ENCODE results near the gene PXDN. TPM values are rescaled to one million over a fixed set of nuclear protein-coding genes. Genes with fewer than 3 reads are reported as not detected.

Gene PXDN
- total and polyA plus RNA-seq, 2 donors (not counting 1 experiment from before 2014, with no cell fraction given): 0.21 to 1.4 TPM

DNA sequence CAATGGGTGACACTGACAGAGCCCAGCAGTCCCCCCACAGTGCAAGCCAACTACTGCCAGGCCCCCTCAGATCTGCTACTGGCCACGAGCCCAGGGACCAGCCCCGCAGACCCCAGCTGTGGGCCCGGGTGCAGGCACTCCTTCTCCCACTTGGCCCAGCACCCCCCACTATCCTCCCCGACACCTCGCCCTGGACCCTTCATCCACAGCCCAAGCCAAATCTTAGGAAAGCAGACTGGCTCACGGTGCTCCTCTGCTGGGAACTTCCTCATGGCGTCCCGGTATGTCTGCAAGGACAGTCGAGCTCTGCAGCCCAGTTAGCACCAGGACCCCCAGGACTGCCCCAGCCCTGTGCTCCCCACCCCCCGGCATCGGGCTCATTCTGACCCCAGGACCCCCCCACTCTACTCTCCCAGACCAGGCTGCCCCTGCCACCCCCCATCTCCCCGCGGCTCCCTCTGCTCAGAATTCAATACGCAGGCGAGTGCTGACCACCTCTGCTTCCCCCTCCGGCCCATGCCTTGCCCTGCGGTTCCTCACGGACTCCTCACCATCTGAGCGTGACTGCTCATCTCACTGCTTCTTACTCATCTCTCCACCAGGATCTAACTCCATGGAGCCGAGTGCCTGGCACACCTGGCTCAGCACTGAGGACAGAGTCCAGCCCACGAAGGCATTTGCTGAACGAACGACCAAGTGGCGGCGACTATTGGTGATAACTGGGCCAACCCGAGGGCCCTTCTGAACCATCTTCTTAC lies 85.7 kb downstream of the PXDN start:
- peaks cover 3% of the 10 kb centered on the region for H3K27me3 Mint-ChIP-seq
- H3K4me3 Mint-ChIP-seq: no peak overlapping the region
- Histone ChIP-seq H3K27me3 (replicated peaks in 1 of 4; ENCODE audit: control extremely low read depth in 1 of 4, control insufficient read depth in 3 of 4, insufficient read depth in 4 of 4, low read length in 3 of 4) (no peaks in the 10 kb centered on the region), H3K27ac (ENCODE audit: low read length in 2 of 2) (no peak overlapping the region), H3K36me3 (replicated peaks in 1 of 2; ENCODE audit: control extremely low read depth in 1 of 2, control insufficient read depth in 1 of 2, extremely low read depth in 1 of 2, insufficient read depth in 2 of 2, low read length in 1 of 2) (no peaks in the 10 kb centered on the region), H3K4me3 (ENCODE audit: control extremely low read depth in 1 of 5, extremely low read depth in 1 of 5, insufficient read depth in 1 of 5, low read depth in 2 of 5, low read length in 4 of 5) (no peak overlapping the region), H2AFZ (ENCODE audit: insufficient read depth, low read depth, low read length, poor library complexity, severe bottlenecking) (no peak overlapping the region), H3K9ac (ENCODE audit: low read length) (no peak overlapping the region), H4K20me1 (ENCODE audit: control insufficient read depth, insufficient read depth, low read length, poor library complexity, severe bottlenecking) (no peaks in the 10 kb centered on the region), H3K9me3 (ENCODE audit: control extremely low read depth in 1 of 3, control insufficient read depth in 2 of 3, insufficient read depth in 1 of 3, low read length in 2 of 3) (no peaks in the 10 kb centered on the region), H3K4me1 (ENCODE audit: control insufficient read depth in 2 of 2, insufficient read depth in 2 of 2, low read length in 2 of 2) (no peaks in the 10 kb centered on the region), H3K4me2 (replicated peaks; ENCODE audit: low read depth, low read length, poor library complexity, severe bottlenecking) (no peak overlapping the region), H3K79me2 (ENCODE audit: control insufficient read depth, insufficient read depth, low read length) (no peaks in the 10 kb centered on the region)
- intact Hi-C loops (cut with micrococcal nuclease): no loop called here
- no peak for TF ChIP-seq EZH2 (IDR thresholded peaks at IDR 0.05; ENCODE audit: borderline replicate concordance, insufficient read depth, low read depth, low read length, poor library complexity, severe bottlenecking)
- TF ChIP-seq, protein P1, sequence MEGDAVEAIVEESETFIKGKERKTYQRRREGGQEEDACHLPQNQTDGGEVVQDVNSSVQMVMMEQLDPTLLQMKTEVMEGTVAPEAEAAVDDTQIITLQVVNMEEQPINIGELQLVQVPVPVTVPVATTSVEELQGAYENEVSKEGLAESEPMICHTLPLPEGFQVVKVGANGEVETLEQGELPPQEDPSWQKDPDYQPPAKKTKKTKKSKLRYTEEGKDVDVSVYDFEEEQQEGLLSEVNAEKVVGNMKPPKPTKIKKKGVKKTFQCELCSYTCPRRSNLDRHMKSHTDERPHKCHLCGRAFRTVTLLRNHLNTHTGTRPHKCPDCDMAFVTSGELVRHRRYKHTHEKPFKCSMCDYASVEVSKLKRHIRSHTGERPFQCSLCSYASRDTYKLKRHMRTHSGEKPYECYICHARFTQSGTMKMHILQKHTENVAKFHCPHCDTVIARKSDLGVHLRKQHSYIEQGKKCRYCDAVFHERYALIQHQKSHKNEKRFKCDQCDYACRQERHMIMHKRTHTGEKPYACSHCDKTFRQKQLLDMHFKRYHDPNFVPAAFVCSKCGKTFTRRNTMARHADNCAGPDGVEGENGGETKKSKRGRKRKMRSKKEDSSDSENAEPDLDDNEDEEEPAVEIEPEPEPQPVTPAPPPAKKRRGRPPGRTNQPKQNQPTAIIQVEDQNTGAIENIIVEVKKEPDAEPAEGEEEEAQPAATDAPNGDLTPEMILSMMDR (IDR thresholded peaks at IDR 0.05): no peak
- H3K27ac Mint-ChIP-seq: no peak overlapping the region
- POLR2A ChIA-PET: no interaction called here
- H3K4me1 Mint-ChIP-seq: no peaks in the 10 kb centered on the region
- CTCF ChIA-PET: no interaction called here
- DNase-seq (no peak), ATAC-seq (ENCODE audit: low read depth) (no peak)
- WGBS (ENCODE audit: insufficient coverage): 97% methylated on average over 23 of the region's 26 CpGs
- H3K9me3 Mint-ChIP-seq (ENCODE audit: insufficient read depth): no peaks in the 10 kb centered on the region

DNA sequence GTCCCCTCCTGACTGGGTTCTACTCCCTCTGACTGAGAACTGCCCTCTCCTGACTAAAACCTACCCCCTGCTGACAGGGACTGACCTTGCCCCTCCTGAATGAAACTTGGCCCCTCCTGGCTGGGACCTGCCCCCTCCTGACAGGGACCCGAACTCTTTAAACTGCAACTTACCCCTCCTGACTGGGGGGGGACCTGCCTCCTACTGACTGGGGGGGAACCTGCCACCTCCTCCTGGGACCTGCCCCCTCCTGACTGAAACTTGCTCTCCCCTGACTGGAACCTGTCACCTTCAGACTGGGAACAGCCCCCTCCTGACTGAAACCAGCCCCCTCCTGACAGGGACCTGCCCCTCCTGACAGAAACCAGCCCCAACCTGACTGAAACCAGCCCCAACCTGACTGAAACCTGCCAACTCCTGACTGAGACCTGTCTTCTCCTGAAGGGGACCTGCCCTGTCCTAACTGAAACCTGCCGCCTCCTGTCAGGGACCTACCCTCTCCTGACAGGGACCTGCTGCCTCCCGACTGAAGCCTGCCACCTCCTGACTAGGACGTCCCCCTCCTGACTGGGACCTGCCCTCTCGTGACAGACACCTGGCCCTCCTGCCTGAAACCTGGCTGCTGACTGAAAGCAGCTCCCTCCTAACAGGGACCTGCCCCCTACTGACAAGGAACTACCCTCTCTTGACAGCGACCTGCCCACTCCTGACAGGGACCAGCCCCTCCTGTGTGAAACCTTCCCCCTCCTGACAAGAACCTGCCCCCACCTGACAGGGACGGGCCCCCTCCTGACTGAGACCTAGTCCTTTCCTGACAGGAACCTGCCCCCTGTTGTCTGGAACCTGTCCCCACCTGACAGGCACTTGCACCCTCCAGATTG lies 87.1 kb downstream of the PXDN start:
- Histone ChIP-seq H4K20me1 (ENCODE audit: control insufficient read depth, insufficient read depth, low read length, poor library complexity, severe bottlenecking) (no peaks in the 10 kb centered on the region), H3K9me3 (ENCODE audit: control extremely low read depth in 1 of 3, control insufficient read depth in 2 of 3, insufficient read depth in 1 of 3, low read length in 2 of 3) (no peaks in the 10 kb centered on the region), H3K27me3 (replicated peaks in 1 of 4; ENCODE audit: control extremely low read depth in 1 of 4, control insufficient read depth in 3 of 4, insufficient read depth in 4 of 4, low read length in 3 of 4) (no peaks in the 10 kb centered on the region), H3K9ac (ENCODE audit: low read length) (no peak overlapping the region), H3K4me1 (ENCODE audit: control insufficient read depth in 2 of 2, insufficient read depth in 2 of 2, low read length in 2 of 2) (no peaks in the 10 kb centered on the region), H3K4me2 (replicated peaks; ENCODE audit: low read depth, low read length, poor library complexity, severe bottlenecking) (no peak overlapping the region), H3K36me3 (replicated peaks in 1 of 2; ENCODE audit: control extremely low read depth in 1 of 2, control insufficient read depth in 1 of 2, extremely low read depth in 1 of 2, insufficient read depth in 2 of 2, low read length in 1 of 2) (no peaks in the 10 kb centered on the region), H3K27ac (ENCODE audit: low read length in 2 of 2) (no peak overlapping the region), H3K4me3 (ENCODE audit: control extremely low read depth in 1 of 5, extremely low read depth in 1 of 5, insufficient read depth in 1 of 5, low read depth in 2 of 5, low read length in 4 of 5) (no peak overlapping the region), H3K79me2 (ENCODE audit: control insufficient read depth, insufficient read depth, low read length) (no peaks in the 10 kb centered on the region), H2AFZ (ENCODE audit: insufficient read depth, low read depth, low read length, poor library complexity, severe bottlenecking) (no peak overlapping the region)
- CTCF ChIA-PET: no interaction called here
- Mint-ChIP-seq H3K4me1 (no peaks in the 10 kb centered on the region), H3K9me3 (ENCODE audit: insufficient read depth) (no peaks in the 10 kb centered on the region), H3K4me3 (no peak overlapping the region), H3K27me3 (peaks cover 3% of the 10 kb centered on the region), H3K27ac (no peak overlapping the region)
- WGBS (ENCODE audit: insufficient coverage): 61% methylated on average over 7 of the region's 7 CpGs
- TF ChIP-seq, protein P1 (IDR thresholded peaks at IDR 0.05): no peak
- TF ChIP-seq EZH2 (IDR thresholded peaks at IDR 0.05; ENCODE audit: borderline replicate concordance, insufficient read depth, low read depth, low read length, poor library complexity, severe bottlenecking): no peak
- POLR2A ChIA-PET: no interaction called here
- no peak for DNase-seq
- ATAC-seq (ENCODE audit: low read depth): no peak
- intact Hi-C loops (cut with micrococcal nuclease): no loop called here
